Esophagus (tissue), 2 donors: ENCODE measurements around the gene TBC1D2. TPM values are rescaled to one million over a fixed set of nuclear protein-coding genes. Genes with fewer than 3 reads are reported as not detected.

Experiments used
- H3K27ac ChIP-seq, 2 donors: one replicate each; pipeline ENCODE4 v1.5.1; 2013; ENCODE audit warnings: low read depth in 2 of 2, mild to moderate bottlenecking in 2 of 2, inconsistent platforms in 1 of 2, low read length in 1 of 2, moderate library complexity in 1 of 2
- H3K27me3 ChIP-seq, 2 donors: one replicate each; pipeline ENCODE4 v1.6.1; 2013; ENCODE audit warnings: low read length in 2 of 2, control low read depth in 1 of 2, mild to moderate bottlenecking in 1 of 2; ENCODE audit not compliant: insufficient read depth in 2 of 2, control insufficient read depth in 1 of 2
- H3K36me3 ChIP-seq, 2 donors: one replicate each; pipeline ENCODE4 v1.6.1; 2013; ENCODE audit warnings: low read length in 1 of 2; ENCODE audit not compliant: control insufficient read depth in 2 of 2, insufficient read depth in 2 of 2
- H3K4me1 ChIP-seq, 2 donors: one replicate each; pipeline ENCODE4 v1.6.1; 2013; ENCODE audit warnings: low read length in 1 of 2; ENCODE audit not compliant: control insufficient read depth in 2 of 2, insufficient read depth in 2 of 2
- H3K4me3 ChIP-seq, 2 donors: one replicate each; pipeline ENCODE4 v1.5.1; 2013; ENCODE audit warnings: low read length in 2 of 2, mild to moderate bottlenecking in 2 of 2, low read depth in 1 of 2, moderate library complexity in 1 of 2
- H3K9me3 ChIP-seq, 2 donors: one replicate each; pipeline ENCODE4 v1.6.1; 2013; ENCODE audit warnings: mild to moderate bottlenecking in 2 of 2, low read depth in 1 of 2, low read length in 1 of 2, moderate library complexity in 1 of 2; ENCODE audit not compliant: control insufficient read depth in 2 of 2, insufficient read depth in 1 of 2
- WGBS, 2 donors: extraction: QIAGEN DNeasy Blood & Tissue Kit; methylation state at CpG; one replicate each; pipeline ENCODE4 v1.1.7; 2013; 5-methylcytosine and 5-hydroxymethylcytosine counted together
- polyA plus RNA-seq, 2 donors: library from polyadenylated mRNA; stranded (reverse); fragments of 200-250 nt; gene quantifications; one replicate each; pipeline ENCODE4 v1.2.3, GENCODE V29; 2013
- donor health status: healthy with polysubstance abuse.
- donor health status: Bipolar disorder and iron deficiency.

Gene TBC1D2
- polyA plus RNA-seq, 2 donors: 16.2 to 33.9 TPM

GRCh38 chr9:98157372-98157771 lies 98.1 kb downstream of the TBC1D2 start:
- Histone ChIP-seq H3K4me3 (no peak overlapping the region), H3K27me3 (no peaks in the 10 kb centered on the region), H3K36me3 (peaks cover 2 to 3% of the 10 kb centered on the region in 2 donors), H3K27ac (no peak overlapping the region), H3K9me3 (no peaks in the 10 kb centered on the region), H3K4me1 (peaks cover 2 to 18% of the 10 kb centered on the region in 2 donors)
- WGBS, 2 donors: 95 to 96% methylated on average over 10 of the region's 10 CpGs

GRCh38 chr9:98154678-98155077 lies 100.8 kb downstream of the TBC1D2 start:
- WGBS, 2 donors: 60 to 78% methylated on average over 2 of the region's 2 CpGs
- H3K27ac ChIP-seq: peak overlapping the region in 1 of 2 donors; percentile 21

GRCh38 chr9:98152526-98152925 lies 102.9 kb downstream of the TBC1D2 start:
- no peak overlapping the region for H3K27ac ChIP-seq
- H3K9me3 ChIP-seq: no peaks in the 10 kb centered on the region
- H3K27me3 ChIP-seq: no peaks in the 10 kb centered on the region
- no peak overlapping the region for H3K4me3 ChIP-seq
- peaks cover 3 to 4% of the 10 kb centered on the region in 2 donors for H3K36me3 ChIP-seq
- H3K4me1 ChIP-seq: peaks cover 0 to 2% of the 10 kb centered on the region in 2 donors

More at GRCh38 chr9:98154678-98155077, 100.8 kb downstream of the TBC1D2 start:
- H3K4me1 ChIP-seq: peaks cover 0 to 9% of the 10 kb centered on the region in 2 donors
- H3K4me3 ChIP-seq: no peak overlapping the region
- no peaks in the 10 kb centered on the region for H3K27me3 ChIP-seq
- peaks cover 0 to 3% of the 10 kb centered on the region in 2 donors for H3K36me3 ChIP-seq
- H3K9me3 ChIP-seq: no peaks in the 10 kb centered on the region

- no peaks in the 10 kb centered on the region for H3K9me3 ChIP-seq
- WGBS, 2 donors: 79 to 86% methylated on average over 3 of the region's 3 CpGs
- no peak overlapping the region for H3K4me3 ChIP-seq
- H3K27me3 ChIP-seq: no peaks in the 10 kb centered on the region
- H3K36me3 ChIP-seq: peaks cover 0 to 4% of the 10 kb centered on the region in 2 donors
- no peak overlapping the region for H3K27ac ChIP-seq
- peaks cover 0 to 5% of the 10 kb centered on the region in 2 donors for H3K4me1 ChIP-seq
Observed at GRCh38 chr9:98150721-98151120, 104.7 kb downstream of the TBC1D2 start.

GRCh38 chr9:98150164-98150563 lies 105.3 kb downstream of the TBC1D2 start:
- Histone ChIP-seq H3K9me3 (no peaks in the 10 kb centered on the region), H3K27ac (no peak overlapping the region), H3K27me3 (no peaks in the 10 kb centered on the region), H3K36me3 (peaks cover 0 to 4% of the 10 kb centered on the region in 2 donors), H3K4me1 (peaks cover 0 to 6% of the 10 kb centered on the region in 2 donors), H3K4me3 (no peak overlapping the region)
- WGBS, 2 donors: 87 to 93% methylated on average over 7 of the region's 7 CpGs

- H3K27ac ChIP-seq: no peak overlapping the region
- 61 to 72% methylated on average over 3 of the region's 3 CpGs for WGBS, 2 donors
- H3K4me1 ChIP-seq: peaks cover 0 to 7% of the 10 kb centered on the region in 2 donors
- H3K36me3 ChIP-seq: peaks cover 0 to 4% of the 10 kb centered on the region in 2 donors
- H3K27me3 ChIP-seq: no peaks in the 10 kb centered on the region
- H3K9me3 ChIP-seq: no peaks in the 10 kb centered on the region
- no peak overlapping the region for H3K4me3 ChIP-seq
Observed at GRCh38 chr9:98149422-98149821, 106.0 kb downstream of the TBC1D2 start.

Other genes with a start within 250 kb of the TBC1D2 start
- 10 to 100 TPM; 48.7 to 54.0 TPM for gene NANS, start 198.9 kb downstream of the TBC1D2 start, polyA plus RNA-seq
- 10 to 100 TPM in 1 of 2 donors, 1 to 10 TPM in 1; 9.3 to 12.2 TPM for gene TRIM14, start 136.4 kb downstream of the TBC1D2 start, polyA plus RNA-seq
- 1 to 10 TPM; 7.1 to 9.0 TPM for gene CORO2A, start 63.0 kb downstream of the TBC1D2 start, polyA plus RNA-seq